WTC11 (cell line): Measurements from ENCODE around the gene KAZN.

Experiments used
- ATF1 ChIP-seq: sonication (generic); formaldehyde crosslinking; IDR thresholded peaks from 2 replicates; pipeline ENCODE4 v1.8.1; 2023; ENCODE audit warnings: mild to moderate bottlenecking, moderate library complexity, missing genetic modification reagents
- CTCF ChIP-seq: fragments of 200-600 bp; IDR thresholded peaks from 2 replicates; pipeline ENCODE4 v1.8.0; 2022; ENCODE audit warnings: antibody characterized with exemption
- FOXJ3 ChIP-seq: sonication (generic); formaldehyde crosslinking; IDR thresholded peaks from 2 replicates; pipeline ENCODE4 v1.9.0; 2021; ENCODE audit warnings: missing genetic modification reagents, mild to moderate bottlenecking, borderline replicate concordance
- KAT7 ChIP-seq: sonication (generic); formaldehyde crosslinking; IDR thresholded peaks from 2 replicates; pipeline ENCODE4 v1.8.1; 2023; ENCODE audit warnings: missing genetic modification reagents, mild to moderate bottlenecking, borderline replicate concordance
- NFE2L1 ChIP-seq: sonication (generic); formaldehyde crosslinking; IDR thresholded peaks from 2 replicates; pipeline ENCODE4 v1.8.1; 2023; ENCODE audit warnings: missing genetic modification reagents
- STAT6 ChIP-seq: sonication (generic); formaldehyde crosslinking; conservative IDR thresholded peaks from 2 replicates; pipeline ENCODE4 v1.8.1; 2023; ENCODE audit warnings: mild to moderate bottlenecking, low read depth, missing genetic modification reagents, moderate library complexity
- ZNF232 ChIP-seq: sonication (generic); formaldehyde crosslinking; IDR thresholded peaks from 2 replicates; pipeline ENCODE4 v1.8.0; 2022; ENCODE audit warnings: mild to moderate bottlenecking, missing genetic modification reagents

- TF ChIP-seq CTCF (no peak), FOXJ3 (CRISPR knock-in tag) (no peak), KAT7 (CRISPR knock-in tag) (no peak), STAT6 (CRISPR knock-in tag) (no peak), ATF1 (CRISPR knock-in tag) (no peak), NFE2L1 (CRISPR knock-in tag) (no peak), ZNF232 (CRISPR knock-in tag) (no peak)
Observed at GRCh38 chr1:14741082-14741481, 142.6 kb downstream of the KAZN start.
